ENCODE measurements around the gene DPYD.

The DPYD gene

GRCh38 chr1:97298966-97299365, 621.9 kb downstream of the DPYD start:
- TF ChIP-seq CTCF (conservative IDR thresholded peaks at IDR 0.05) (no peak), ZFX (IDR thresholded peaks at IDR 0.05) (no peak)
- H3K27ac ChIP-seq: no peak overlapping the region

GRCh38 chr1:97297611-97298010, 623.2 kb downstream of the DPYD start:
- H3K27ac ChIP-seq: no peak overlapping the region
- no peak for TF ChIP-seq CTCF (conservative IDR thresholded peaks at IDR 0.05)
- no peak for TF ChIP-seq ZFX (IDR thresholded peaks at IDR 0.05)

- no peak overlapping the region for H3K27ac ChIP-seq
- TF ChIP-seq CTCF (conservative IDR thresholded peaks at IDR 0.05) (no peak), ZFX (IDR thresholded peaks at IDR 0.05) (no peak)
Measured at GRCh38 chr1:97281962-97282361, 638.9 kb downstream of the DPYD start.

- TF ChIP-seq CTCF (conservative IDR thresholded peaks at IDR 0.05) (no peak), ZFX (IDR thresholded peaks at IDR 0.05) (no peak)
- no peak overlapping the region for H3K27ac ChIP-seq
Measured at GRCh38 chr1:97277891-97278654, 642.8 kb downstream of the DPYD start.

GRCh38 chr1:97271916-97272788, 648.7 kb downstream of the DPYD start:
- TF ChIP-seq ZFX (IDR thresholded peaks at IDR 0.05) (no peak), CTCF (conservative IDR thresholded peaks at IDR 0.05) (no peak; the same call in 1 of the 2 replicates)
- H3K27ac ChIP-seq: no peak overlapping the region

GRCh38 chr1:97270508-97271307, 650.1 kb downstream of the DPYD start:
- TF ChIP-seq ZFX (IDR thresholded peaks at IDR 0.05) (no peak), CTCF (conservative IDR thresholded peaks at IDR 0.05) (no peak)
- H3K27ac ChIP-seq: no peak overlapping the region

All from C4-2B (cell line).